Caco-2 (cell line): ENCODE results near the gene TK2. TPM values are rescaled to one million over a fixed set of nuclear protein-coding genes. Genes with fewer than 3 reads are reported as not detected.
"Not testable (repeated sequence)": the region's sequence is repeated elsewhere in the genome, so short reads cannot be mapped to it uniquely, and the experiment has no call there.

ENCODE experiments used
- BruUV-seq: library from RNA; stranded (reverse); fragments of 400-500 nt; replicated peaks from 2 replicates; lab custom pipeline; 2021; lab: Mats Ljungman, UMichigan
- CTCF ChIA-PET: fragments of 300-600 bp; sonication (Branson Sonifier 250); formaldehyde crosslinking; loops from one replicate; lab custom pipeline; 2022; ENCODE audit warnings: antibody characterized with exemption; lab: Charles Lee
- POLR2A ChIA-PET: fragments of 300-600 bp; sonication (Branson Sonifier 250); formaldehyde crosslinking; loops from one replicate; lab custom pipeline; 2022; ENCODE audit warnings: antibody characterized with exemption; lab: Charles Lee
- DNase-seq, 2 experiments: peaks; one replicate each; pipeline versions ENCODE4 v3.0.0 to v3.0.0-alpha.2; 2020 to 2022
- H3K27me3 ChIP-seq: replicated peaks from 2 replicates; pipeline ENCODE4 v1.6.0; 2011; ENCODE audit warnings: low read length; ENCODE audit not compliant: control insufficient read depth, insufficient read depth
- H3K36me3 ChIP-seq: 2 replicates; pipeline ENCODE4 v1.5.1; 2011; ENCODE audit warnings: low read length; ENCODE audit not compliant: control insufficient read depth, insufficient read depth
- H3K4me1 ChIP-seq: fragments of 250-450 bp; sonication (Bioruptor Pico); 2 replicates; pipeline ENCODE4 v1.5.1; 2020; ENCODE audit warnings: mild to moderate bottlenecking
- H3K4me3 ChIP-seq: 2 replicates; pipeline ENCODE4 v1.5.1; 2011; ENCODE audit warnings: low read depth, mild to moderate bottlenecking, control low read depth, low read length
- H3K9me3 ChIP-seq: fragments of 250-450 bp; sonication (Bioruptor Pico); 2 replicates; pipeline ENCODE4 v1.5.1; 2020; ENCODE audit warnings: mild to moderate bottlenecking, moderate library complexity
- H3K27ac Mint-ChIP-seq: one replicate; pipeline ENCODE4 v1.8.0; 2022; ENCODE audit warnings: mixed read lengths; ENCODE audit not compliant: unreplicated experiment
- H3K27me3 Mint-ChIP-seq: one replicate; pipeline ENCODE4 v1.8.0; 2022; ENCODE audit warnings: mixed read lengths; ENCODE audit not compliant: insufficient read depth, unreplicated experiment
- H3K36me3 Mint-ChIP-seq: one replicate; pipeline ENCODE4 v1.8.0; 2022; ENCODE audit warnings: mild to moderate bottlenecking, mixed read lengths; ENCODE audit not compliant: insufficient read depth, unreplicated experiment
- H3K4me1 Mint-ChIP-seq: one replicate; pipeline ENCODE4 v1.8.0; 2022; ENCODE audit warnings: low read depth, mixed read lengths; ENCODE audit not compliant: unreplicated experiment
- H3K4me3 Mint-ChIP-seq: one replicate; pipeline ENCODE4 v1.8.0; 2022; ENCODE audit warnings: mild to moderate bottlenecking, moderate library complexity, mixed read lengths; ENCODE audit not compliant: unreplicated experiment
- H3K9me3 Mint-ChIP-seq: one replicate; pipeline ENCODE4 v1.8.0; 2022; ENCODE audit warnings: mixed read lengths; ENCODE audit not compliant: unreplicated experiment
- CTCF ChIP-seq, 2 experiments: fragments of 200-600 bp in 1 of 2; IDR thresholded peaks; 1 replicate in 1 of 2; 2 replicates in 1 of 2; pipeline versions ENCODE4 v1.5.1 to v1.8.0; 2011 to 2022; ENCODE audit warnings: antibody characterized with exemption in 1 of 2, control low read depth in 1 of 2, inconsistent platforms in 1 of 2, low read depth in 1 of 2, low read length in 1 of 2, mild to moderate bottlenecking in 1 of 2, moderate library complexity in 1 of 2; ENCODE audit not compliant: insufficient read depth in 1 of 2, severe bottlenecking in 1 of 2, unreplicated experiment in 1 of 2
- intact Hi-C: fragments of 100-400 bp; cut with micrococcal nuclease; formaldehyde crosslinking; loops from one replicate; pipeline ENCODE4 v1.10.0; 2022; ENCODE audit not compliant: unreplicated experiment
- total RNA-seq: library from RNA; stranded (reverse); gene quantifications from 2 replicates; pipeline ENCODE4 v1.2.3, GENCODE V29; 2022

TK2 gene
- total RNA-seq, 1 experiment from 2014 or later, result 18.2 TPM

DNA sequence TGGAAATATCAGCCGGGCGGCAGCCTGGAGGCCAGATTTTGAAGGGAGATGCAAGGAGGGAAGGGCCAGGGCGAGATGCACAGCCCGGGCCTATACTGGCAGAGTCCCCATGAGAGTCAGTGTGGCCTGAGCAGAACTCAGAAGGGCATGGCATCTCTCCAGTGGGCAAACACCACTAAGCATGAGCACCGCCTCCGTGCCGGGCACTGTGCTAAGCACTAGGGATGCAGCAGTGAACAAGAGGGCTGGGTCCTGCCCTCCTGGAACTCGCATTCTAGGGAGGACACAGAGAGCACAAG, 33.5 kb downstream of the TK2 start:
- Mint-ChIP-seq H3K4me3 (peak overlapping the region; percentile 72), H3K27ac (peak overlapping the region; percentile 98), H3K27me3 (no peaks in the 10 kb centered on the region), H3K4me1 (peaks cover 46% of the 10 kb centered on the region), H3K36me3 (peaks cover 9% of the 10 kb centered on the region), H3K9me3 (no peaks in the 10 kb centered on the region)
- no peak for DNase-seq
- peaks cover 42% of the 10 kb centered on the region for H3K4me1 ChIP-seq
- no peak for TF ChIP-seq CTCF (IDR thresholded peaks at IDR 0.05; ENCODE audit: insufficient read depth in 1 of 2, low read depth in 1 of 2, low read length in 1 of 2, severe bottlenecking in 1 of 2, unreplicated experiment in 1 of 2)
- H3K9me3 ChIP-seq, result no peaks in the 10 kb centered on the region
- CTCF ChIA-PET, result no interaction called here
- POLR2A ChIA-PET, result no interaction called here
- no TSS peak for BruUV-seq
- no peaks in the 10 kb centered on the region for H3K27me3 ChIP-seq
- H3K36me3 ChIP-seq, result no peaks in the 10 kb centered on the region; the same call in none of the 2 replicates
- no peak overlapping the region for H3K4me3 ChIP-seq
- intact Hi-C loops, result loop anchor here (1.0 kb wide), 1 partner anchor 36 kb away; the partner anchor contains the start of gene CKLF

GRCh38 chr16:66515596-66516508, 34.1 kb downstream of the TK2 start:
- H3K27ac Mint-ChIP-seq, result peak overlapping the region; percentile 98
- H3K9me3 Mint-ChIP-seq, result no peaks in the 10 kb centered on the region
- H3K9me3 ChIP-seq, result no peaks in the 10 kb centered on the region
- H3K4me3 Mint-ChIP-seq, result no peak overlapping the region
- TF ChIP-seq CTCF (IDR thresholded peaks at IDR 0.05; ENCODE audit: insufficient read depth in 1 of 2, low read depth in 1 of 2, low read length in 1 of 2, severe bottlenecking in 1 of 2, unreplicated experiment in 1 of 2), result no peak
- POLR2A ChIA-PET, result no interaction called here
- no peak overlapping the region for H3K4me3 ChIP-seq
- no peaks in the 10 kb centered on the region for H3K27me3 ChIP-seq
- peaks cover 9% of the 10 kb centered on the region for H3K36me3 Mint-ChIP-seq
- intact Hi-C loops, result loop anchor here (1.0 kb wide), 1 partner anchor 36 kb away; the partner anchor contains the start of gene CKLF
- peaks cover 46% of the 10 kb centered on the region for H3K4me1 Mint-ChIP-seq
- peaks cover 1% of the 10 kb centered on the region for H3K36me3 ChIP-seq
- peaks cover 43% of the 10 kb centered on the region for H3K4me1 ChIP-seq
- H3K27me3 Mint-ChIP-seq, result no peaks in the 10 kb centered on the region
- CTCF ChIA-PET, result interaction anchor here (0.6 kb wide), 1 partner anchor 397 kb away, joined by 4 read pairs; no protein-coding TSS in a partner anchor
- BruUV-seq, result no TSS peak
- no peak for DNase-seq

DNA sequence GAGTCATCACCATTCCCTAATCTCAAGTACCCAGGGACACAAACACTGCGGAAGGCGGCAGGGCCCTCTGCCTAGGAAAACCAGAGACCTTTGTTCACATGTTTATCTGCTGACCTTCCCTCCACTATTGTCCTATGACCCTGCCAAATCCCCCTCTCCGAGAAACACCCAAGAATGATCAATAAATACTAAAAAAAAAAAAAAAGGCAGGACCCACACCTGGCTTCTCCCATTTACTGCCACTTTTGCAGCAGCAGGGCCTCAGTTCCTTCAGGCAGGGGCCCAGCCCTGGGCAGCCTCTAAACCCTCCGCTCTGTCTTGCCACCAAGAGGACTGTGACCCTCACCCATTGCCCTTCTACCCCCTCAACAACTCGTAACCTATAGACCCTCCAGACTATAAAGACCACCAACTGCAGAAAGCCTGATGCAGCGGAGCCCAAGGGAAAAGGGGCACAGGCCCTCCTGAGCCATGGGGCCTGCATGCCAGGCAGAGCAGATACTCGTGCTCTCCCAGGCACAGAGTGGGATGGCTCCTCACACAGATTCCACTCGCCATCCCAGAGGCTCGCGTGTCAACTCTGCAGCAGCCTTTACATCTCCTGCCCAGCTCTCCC, 34.8 kb downstream of the TK2 start:
- intact Hi-C loops, H3K36me3 Mint-ChIP-seq, BruUV-seq, H3K27me3 ChIP-seq, H3K27me3 Mint-ChIP-seq, POLR2A ChIA-PET, H3K36me3 ChIP-seq, H3K4me3 Mint-ChIP-seq, CTCF ChIA-PET, DNase-seq, H3K4me3 ChIP-seq, H3K9me3 Mint-ChIP-seq, H3K9me3 ChIP-seq: not testable (repeated sequence)
- Mint-ChIP-seq H3K27ac (peak overlapping the region; percentile 57), H3K4me1 (peaks cover 46% of the 10 kb centered on the region)
- H3K4me1 ChIP-seq, result peaks cover 43% of the 10 kb centered on the region

GRCh38 chr16:66514391-66514790, 35.5 kb downstream of the TK2 start:
- H3K36me3 ChIP-seq, H3K27ac Mint-ChIP-seq, H3K27me3 Mint-ChIP-seq, BruUV-seq, H3K9me3 Mint-ChIP-seq, H3K9me3 ChIP-seq, POLR2A ChIA-PET, H3K4me3 ChIP-seq, H3K27me3 ChIP-seq, H3K36me3 Mint-ChIP-seq, intact Hi-C loops, CTCF ChIA-PET, H3K4me3 Mint-ChIP-seq: not testable (repeated sequence)
- H3K4me1 Mint-ChIP-seq, result peaks cover 46% of the 10 kb centered on the region
- DNase-seq, result peak in 1 of 2 experiments; percentile 22
- H3K4me1 ChIP-seq, result peaks cover 43% of the 10 kb centered on the region
